ENCODE results near the gene ZNF8.

The ZNF8 gene

GRCh38 chr19:58278541-58279041, at the start of gene ZNF8:
Gene ZNF8 (plus strand): TSS chr19:58278955. CDS start chr19:58279082, 127 bp downstream.
- Histone ChIP-seq H3K9me3 (ENCODE audit: low read length) (peaks cover 18% of the 10 kb centered on the region), H3K9ac (ENCODE audit: low read length) (peak within 1 kb of the TSS; percentile 98), H3K36me3 (ENCODE audit: insufficient read depth, low read length) (peaks cover 69% of the 10 kb centered on the region), H3K4me3 (ENCODE audit: low read depth, low read length, poor library complexity, severe bottlenecking) (peak within 1 kb of the TSS; percentile 98), H3K4me1 (ENCODE audit: insufficient read depth, low read length, severe bottlenecking) (peaks cover 18% of the 10 kb centered on the region), H3K79me2 (ENCODE audit: insufficient read depth, low read length) (peaks cover 29% of the 10 kb centered on the region), H3F3A (ENCODE audit: insufficient read depth, low read length) (no peaks in the 10 kb centered on the region), H3K27ac (ENCODE audit: low read depth, low read length, poor library complexity, severe bottlenecking) (peak within 1 kb of the TSS; percentile 74), H4K20me1 (ENCODE audit: insufficient read depth, low read length) (no peaks in the 10 kb centered on the region), H3K4me2 (ENCODE audit: low read length) (peak within 1 kb of the TSS; percentile 98), H3K9me2 (ENCODE audit: low read depth, low read length) (no peaks in the 10 kb centered on the region), H2AFZ (ENCODE audit: low read length) (peak within 1 kb of the TSS; percentile 64; the same call in 1 of the 2 replicates), H3K27me3 (ENCODE audit: insufficient read depth, low read length) (no peaks in the 10 kb centered on the region)
- no peak for TF ChIP-seq CTCF (IDR thresholded peaks at IDR 0.05; ENCODE audit: low read length)
- no peak for TF ChIP-seq EZH2 (IDR thresholded peaks at IDR 0.05; ENCODE audit: borderline replicate concordance, low read length)

- Histone ChIP-seq H3K9me3 (ENCODE audit: low read length) (peaks cover 9% of the 10 kb centered on the region), H3K27ac (ENCODE audit: low read depth, low read length, poor library complexity, severe bottlenecking) (peak overlapping the region; percentile 67), H3F3A (ENCODE audit: insufficient read depth, low read length) (no peaks in the 10 kb centered on the region), H3K79me2 (ENCODE audit: insufficient read depth, low read length) (no peaks in the 10 kb centered on the region), H2AFZ (ENCODE audit: low read length) (no peak overlapping the region), H3K36me3 (ENCODE audit: insufficient read depth, low read length) (peaks cover 46% of the 10 kb centered on the region), H4K20me1 (ENCODE audit: insufficient read depth, low read length) (no peaks in the 10 kb centered on the region), H3K4me1 (ENCODE audit: insufficient read depth, low read length, severe bottlenecking) (peaks cover 12% of the 10 kb centered on the region), H3K9ac (ENCODE audit: low read length) (peak overlapping the region; percentile 82), H3K4me2 (ENCODE audit: low read length) (peak overlapping the region; percentile 77), H3K27me3 (ENCODE audit: insufficient read depth, low read length) (no peaks in the 10 kb centered on the region), H3K9me2 (ENCODE audit: low read depth, low read length) (no peaks in the 10 kb centered on the region), H3K4me3 (ENCODE audit: low read depth, low read length, poor library complexity, severe bottlenecking) (peak overlapping the region; percentile 74)
- no peak for TF ChIP-seq EZH2 (IDR thresholded peaks at IDR 0.05; ENCODE audit: borderline replicate concordance, low read length)
- 0 out of 2 replicates have a peak, but pooled peaks have one; percentile 20 for TF ChIP-seq CTCF (IDR thresholded peaks at IDR 0.05; ENCODE audit: low read length)
These were observed 49.5 kb upstream of the ZNF8 start for GRCh38 chr19:58229255-58229639.

GRCh38 chr19:58237324-58237723, 41.4 kb upstream of the ZNF8 start:
- H3K27ac ChIP-seq (ENCODE audit: low read depth, low read length, poor library complexity, severe bottlenecking) = no peak overlapping the region
- no peaks in the 10 kb centered on the region for H3K79me2 ChIP-seq (ENCODE audit: insufficient read depth, low read length)
- no peak for TF ChIP-seq CTCF (IDR thresholded peaks at IDR 0.05; ENCODE audit: low read length)
- TF ChIP-seq EZH2 (IDR thresholded peaks at IDR 0.05; ENCODE audit: borderline replicate concordance, low read length) = no peak
- no peaks in the 10 kb centered on the region for H3K9me2 ChIP-seq (ENCODE audit: low read depth, low read length)
- no peaks in the 10 kb centered on the region for H4K20me1 ChIP-seq (ENCODE audit: insufficient read depth, low read length)
- H3K4me3 ChIP-seq (ENCODE audit: low read depth, low read length, poor library complexity, severe bottlenecking) = no peak overlapping the region
- no peak overlapping the region for H3K4me2 ChIP-seq (ENCODE audit: low read length)
- no peak overlapping the region for H3K9ac ChIP-seq (ENCODE audit: low read length)
- H3F3A ChIP-seq (ENCODE audit: insufficient read depth, low read length) = no peaks in the 10 kb centered on the region
- H3K36me3 ChIP-seq (ENCODE audit: insufficient read depth, low read length) = peaks cover 79% of the 10 kb centered on the region
- no peaks in the 10 kb centered on the region for H3K27me3 ChIP-seq (ENCODE audit: insufficient read depth, low read length)
- H3K9me3 ChIP-seq (ENCODE audit: low read length) = peaks cover 14% of the 10 kb centered on the region; the same call in 1 of the 2 replicates
- H2AFZ ChIP-seq (ENCODE audit: low read length) = no peak overlapping the region
- no peaks in the 10 kb centered on the region for H3K4me1 ChIP-seq (ENCODE audit: insufficient read depth, low read length, severe bottlenecking)

Measured in OCI-LY1 (cell line).